Endothelial cell of umbilical vein (primary cell): ENCODE data around the gene CUL2. TPM values are rescaled to one million over a fixed set of nuclear protein-coding genes. Genes with fewer than 3 reads are reported as not detected.
"Not testable (repeated sequence)": the region's sequence is repeated elsewhere in the genome, so short reads cannot be mapped to it uniquely, and the experiment has no call there.

ENCODE experiments used
- BruUV-seq: library from RNA; stranded (reverse); fragments of 400-500 nt; replicated peaks from 2 replicates; lab custom pipeline; 2021; lab: Mats Ljungman, UMichigan
- CTCF ChIA-PET: fragments of 300-600, 350-600 bp; sonication (Branson Sonifier 250); formaldehyde crosslinking; loops from one replicate; lab custom pipeline; 2021; ENCODE audit warnings: antibody characterized with exemption, inconsistent platforms; lab: Charles Lee
- POLR2A ChIA-PET: fragments of 300-600, 350-600 bp; sonication (Branson Sonifier 250); formaldehyde crosslinking; loops from one replicate; lab custom pipeline; 2021; ENCODE audit warnings: antibody characterized with exemption, inconsistent platforms; lab: Charles Lee
- DNase-seq: peaks from one replicate; pipeline ENCODE4 v3.0.0-alpha.2; 2011; ENCODE audit warnings: low read depth, low spot score
- FAIRE-seq: peaks from 2 replicates; lab custom pipeline; 2011; peaks lifted over from hg19 to GRCh38; lab: Jason Lieb, UNC
- H2AFZ ChIP-seq: 2 replicates; pipeline ENCODE4 v1.6.0; 2012; ENCODE audit warnings: low read depth, low read length, control low read depth, inconsistent platforms
- H3K27ac ChIP-seq: 2 replicates; pipeline ENCODE4 v1.5.1; 2011; ENCODE audit warnings: low read depth, mild to moderate bottlenecking, control low read depth, low read length, moderate library complexity; ENCODE audit not compliant: insufficient read depth
- H3K27me3 ChIP-seq, 2 experiments: 2 replicates each; pipeline versions ENCODE4 v1.6.0 to v1.6.1; 2011; ENCODE audit warnings: low read length in 2 of 2, mixed read lengths in 1 of 2; ENCODE audit not compliant: control insufficient read depth in 2 of 2, insufficient read depth in 2 of 2
- H3K36me3 ChIP-seq, 2 experiments: 2 replicates in 1 of 2; 3 replicates in 1 of 2; pipeline ENCODE4 v1.5.1; 2011; ENCODE audit warnings: low read length in 2 of 2, mild to moderate bottlenecking in 1 of 2, moderate library complexity in 1 of 2; ENCODE audit not compliant: control insufficient read depth in 2 of 2, insufficient read depth in 2 of 2; ENCODE audit errors: extremely low read depth in 1 of 2
- H3K4me1 ChIP-seq: 3 replicates; pipeline ENCODE4 v1.5.1; 2011; ENCODE audit warnings: mild to moderate bottlenecking, low read length; ENCODE audit not compliant: control insufficient read depth, insufficient read depth; ENCODE audit errors: extremely low read depth
- H3K4me2 ChIP-seq: 2 replicates; pipeline ENCODE4 v1.6.1; 2011; ENCODE audit warnings: low read length, control low read depth, mixed read lengths; ENCODE audit not compliant: insufficient read depth
- H3K4me3 ChIP-seq, 3 experiments: fragments of 200-600 bp in 1 of 3; sonication (generic), shearing (Covaris generic) in 1 of 3; replicated peaks in 1 of 3; 2 replicates each; pipeline ENCODE4 v1.5.1; 2011 to 2016; ENCODE audit warnings: control low read depth in 3 of 3, low read length in 3 of 3, mild to moderate bottlenecking in 2 of 3, inconsistent platforms in 1 of 3, low read depth in 1 of 3, moderate library complexity in 1 of 3; ENCODE audit not compliant: insufficient read depth in 1 of 3
- H3K79me2 ChIP-seq: 2 replicates; pipeline ENCODE4 v1.6.0; 2012; ENCODE audit warnings: low read length, inconsistent platforms; ENCODE audit not compliant: control insufficient read depth, insufficient read depth
- H3K9ac ChIP-seq: replicated peaks from 2 replicates; pipeline ENCODE3; 2011; ENCODE audit warnings: low read length, control low read depth; ENCODE audit not compliant: insufficient read depth; ENCODE audit errors: extremely low read depth
- H3K9me1 ChIP-seq: replicated peaks from 3 replicates; pipeline ENCODE4 v1.6.0; 2011; ENCODE audit warnings: mild to moderate bottlenecking, low read length; ENCODE audit not compliant: control insufficient read depth, insufficient read depth; ENCODE audit errors: extremely low read depth
- H3K9me3 ChIP-seq: replicated peaks from 2 replicates; pipeline ENCODE4 v1.5.1; 2012; ENCODE audit warnings: low read length, inconsistent platforms; ENCODE audit not compliant: control insufficient read depth, insufficient read depth
- H4K20me1 ChIP-seq: replicated peaks from 2 replicates; pipeline ENCODE3; 2011; ENCODE audit warnings: mild to moderate bottlenecking, low read length; ENCODE audit not compliant: control insufficient read depth, insufficient read depth; ENCODE audit errors: extremely low read depth
- EZH2 ChIP-seq: IDR thresholded peaks from 2 replicates; pipeline ENCODE4 v1.6.1; 2012; ENCODE audit warnings: borderline replicate concordance, low read depth, mild to moderate bottlenecking, moderate library complexity, low read length, inconsistent platforms; ENCODE audit not compliant: severe bottlenecking
- FOS ChIP-seq: IDR thresholded peaks from 2 replicates; pipeline ENCODE4 v1.6.1; 2011; ENCODE audit warnings: mild to moderate bottlenecking, low read length, moderate library complexity, borderline replicate concordance; ENCODE audit not compliant: insufficient read depth
- GATA2 ChIP-seq: IDR thresholded peaks from 2 replicates; pipeline ENCODE4 v1.7.0; 2011; ENCODE audit warnings: low read depth, mild to moderate bottlenecking, moderate library complexity, mixed read lengths, low read length; ENCODE audit not compliant: insufficient read length, insufficient read depth
- JUN ChIP-seq: IDR thresholded peaks from 2 replicates; pipeline ENCODE4 v1.6.1; 2011; ENCODE audit warnings: borderline replicate concordance, low read depth; ENCODE audit not compliant: insufficient read length, insufficient read depth
- MYC ChIP-seq: IDR thresholded peaks from one replicate; pipeline ENCODE4 v1.6.1; 2011; ENCODE audit warnings: mild to moderate bottlenecking, low read depth, low read length
- POLR2A ChIP-seq: IDR thresholded peaks from 2 replicates; pipeline ENCODE4 v1.6.1; 2012; ENCODE audit warnings: low read depth, mild to moderate bottlenecking, control low read depth, low read length
- POLR2AphosphoS5 ChIP-seq: IDR thresholded peaks from 2 replicates; pipeline ENCODE4 v1.6.1; 2012; ENCODE audit warnings: low read depth, mild to moderate bottlenecking, control low read depth, low read length, moderate library complexity; ENCODE audit not compliant: insufficient read depth
- dilution Hi-C: fragments of 300-500 bp; cut with MboI; formaldehyde crosslinking; loops from one replicate; pipeline ENCODE4 v1.15.0; 2019; ENCODE audit warnings: low sequenced_read_pairs; ENCODE audit not compliant: extremely low pct_ligation_motif_present
- intact Hi-C: fragments of 100-400 bp; cut with micrococcal nuclease; formaldehyde crosslinking; loops from one replicate; pipeline ENCODE4 v1.10.0; 2022
- polyA plus RNA-seq, 4 experiments: library from polyadenylated mRNA; depleted of rRNA in 3 of 4; stranded (reverse) in 3 of 4; unstranded in 1 of 4; fragments of >200 nt; gene quantifications; 2 replicates each; pipeline versions ENCODE4 v1.2.1 to v1.2.3, GENCODE V29; 2011 to 2012; ENCODE audit warnings: missing spikeins in 1 of 4
- total RNA-seq: library from RNA; stranded (reverse); gene quantifications from 2 replicates; pipeline ENCODE4 v1.2.3, GENCODE V29; 2021
- TF ChIP-seq, protein P1 (sequence below): IDR thresholded peaks from 2 replicates; pipeline ENCODE4 v1.6.1; 2011; ENCODE audit not compliant: insufficient read depth, insufficient read length
- TF ChIP-seq, protein P2 (sequence below), 2 donors: IDR thresholded peaks; 1 replicate in 1 of 2; 2 replicates in 1 of 2; pipeline ENCODE4 v1.5.1; 2011; ENCODE audit warnings: low read length in 2 of 2, mild to moderate bottlenecking in 2 of 2, moderate library complexity in 2 of 2, control low read depth in 1 of 2, inconsistent platforms in 1 of 2, low read depth in 1 of 2; ENCODE audit not compliant: insufficient read depth in 1 of 2; ENCODE audit errors: extremely low read depth in 1 of 2

The CUL2 gene
- total and polyA plus RNA-seq, 2 donors (not counting 3 experiments of a cell fraction or from before 2014, with no cell fraction given), result 11.6 to 45.3 TPM

DNA sequence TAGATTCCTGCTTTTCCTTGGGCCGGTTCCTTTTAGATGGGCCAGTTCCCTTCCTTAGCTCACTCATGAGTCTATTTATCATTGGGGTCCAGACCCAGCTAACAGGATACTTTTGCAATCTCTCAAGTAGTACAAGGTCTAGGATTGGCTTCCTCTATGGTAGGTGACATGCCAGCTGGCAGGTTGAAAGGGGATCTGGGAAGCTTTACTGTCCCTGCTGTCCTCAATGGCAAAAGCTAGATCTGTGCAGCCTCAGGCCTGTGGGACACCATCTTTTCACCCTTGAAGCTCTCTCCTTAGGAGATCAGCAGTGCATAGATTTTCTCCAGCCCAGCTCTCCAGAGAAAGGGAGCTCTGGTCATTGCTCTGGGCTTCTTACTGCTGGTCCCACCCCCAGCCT is 96.4 kb downstream of the CUL2 start:
- H3K4me1 ChIP-seq, result peaks cover 7% of the 10 kb centered on the region
- FAIRE-seq (peak; percentile 37), DNase-seq (no peak)
- peaks cover 0 to 2% of the 10 kb centered on the region in 2 experiments for H3K36me3 ChIP-seq
- TF ChIP-seq, protein P1, sequence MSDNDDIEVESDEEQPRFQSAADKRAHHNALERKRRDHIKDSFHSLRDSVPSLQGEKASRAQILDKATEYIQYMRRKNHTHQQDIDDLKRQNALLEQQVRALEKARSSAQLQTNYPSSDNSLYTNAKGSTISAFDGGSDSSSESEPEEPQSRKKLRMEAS, result no peak
- TF ChIP-seq FOS (no peak), POLR2AphosphoS5 (no peak), EZH2 (no peak), JUN (no peak), POLR2A (no peak), MYC (no peak), GATA2 (no peak)
- TF ChIP-seq, protein P2, sequence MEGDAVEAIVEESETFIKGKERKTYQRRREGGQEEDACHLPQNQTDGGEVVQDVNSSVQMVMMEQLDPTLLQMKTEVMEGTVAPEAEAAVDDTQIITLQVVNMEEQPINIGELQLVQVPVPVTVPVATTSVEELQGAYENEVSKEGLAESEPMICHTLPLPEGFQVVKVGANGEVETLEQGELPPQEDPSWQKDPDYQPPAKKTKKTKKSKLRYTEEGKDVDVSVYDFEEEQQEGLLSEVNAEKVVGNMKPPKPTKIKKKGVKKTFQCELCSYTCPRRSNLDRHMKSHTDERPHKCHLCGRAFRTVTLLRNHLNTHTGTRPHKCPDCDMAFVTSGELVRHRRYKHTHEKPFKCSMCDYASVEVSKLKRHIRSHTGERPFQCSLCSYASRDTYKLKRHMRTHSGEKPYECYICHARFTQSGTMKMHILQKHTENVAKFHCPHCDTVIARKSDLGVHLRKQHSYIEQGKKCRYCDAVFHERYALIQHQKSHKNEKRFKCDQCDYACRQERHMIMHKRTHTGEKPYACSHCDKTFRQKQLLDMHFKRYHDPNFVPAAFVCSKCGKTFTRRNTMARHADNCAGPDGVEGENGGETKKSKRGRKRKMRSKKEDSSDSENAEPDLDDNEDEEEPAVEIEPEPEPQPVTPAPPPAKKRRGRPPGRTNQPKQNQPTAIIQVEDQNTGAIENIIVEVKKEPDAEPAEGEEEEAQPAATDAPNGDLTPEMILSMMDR (IDR thresholded peaks at IDR 0.05; ENCODE audit: extremely low read depth in 1 of 2, insufficient read depth in 1 of 2, low read depth in 1 of 2, low read length in 2 of 2), result no peak
- no peaks in the 10 kb centered on the region for H4K20me1 ChIP-seq
- no peaks in the 10 kb centered on the region for H3K27me3 ChIP-seq
- ChIA-PET POLR2A (interaction anchor here (1.2 kb wide), 1 partner anchor 16 kb away, joined by 3 read pairs; no protein-coding TSS in a partner anchor), CTCF (interaction anchor here (0.8 to 4.9 kb wide), 31 partner anchors 10 to 1887 kb away, joined by 3 to 90 read pairs (median 6); partner anchors contain the start of gene CUL2)
- no TSS peak for BruUV-seq
- intact Hi-C loops, result loop anchor here (1.0 to 5.0 kb wide), 7 partner anchors 34 to 326 kb away; partner anchors contain the start of genes CREM and CUL2
- H3K27ac ChIP-seq, result no peak overlapping the region
- dilution Hi-C loops, result no loop called here
- no peaks in the 10 kb centered on the region for H3K9me3 ChIP-seq
- no peaks in the 10 kb centered on the region for H3K79me2 ChIP-seq
- no peak overlapping the region for H2AFZ ChIP-seq
- H3K9me1 ChIP-seq, result no peaks in the 10 kb centered on the region
- H3K4me2 ChIP-seq, result no peak overlapping the region
- no peak overlapping the region for H3K4me3 ChIP-seq
- H3K9ac ChIP-seq, result no peak overlapping the region

DNA sequence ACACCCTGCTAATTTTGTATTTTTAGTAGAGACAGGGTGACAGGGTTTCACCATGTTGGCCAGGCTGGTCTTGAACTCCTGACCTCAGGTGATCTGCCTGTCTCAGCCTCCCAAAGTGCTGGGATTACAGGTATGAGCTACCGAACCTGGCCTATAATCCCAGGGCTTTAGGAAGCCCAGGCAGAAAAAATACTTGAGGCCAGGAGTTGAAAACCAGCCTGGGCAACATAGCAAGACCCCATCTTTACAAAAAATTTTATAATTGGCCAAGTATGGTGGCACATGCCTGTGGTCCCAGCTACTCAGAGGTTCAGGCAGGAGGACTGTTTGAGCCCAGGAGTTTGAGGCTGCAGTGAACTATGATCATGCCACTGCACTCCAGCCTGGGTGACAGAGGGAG is 99.0 kb downstream of the CUL2 start:
- intact Hi-C loops, result loop anchor here (5.0 kb wide), 4 partner anchors 101 to 324 kb away; partner anchors contain the start of genes CREM and CUL2
- BruUV-seq, H3K9me1 ChIP-seq, H3K9ac ChIP-seq, H3K36me3 ChIP-seq, H3K79me2 ChIP-seq, POLR2A ChIA-PET, H3K27ac ChIP-seq, DNase-seq, dilution Hi-C loops, H2AFZ ChIP-seq, H3K4me1 ChIP-seq, H3K27me3 ChIP-seq, H3K4me2 ChIP-seq, H3K4me3 ChIP-seq, H3K9me3 ChIP-seq, H4K20me1 ChIP-seq: not testable (repeated sequence)
- FAIRE-seq, result peak; percentile 26
- CTCF ChIA-PET, result interaction anchor here (1.4 kb wide), 1 partner anchor 336 kb away, joined by 3 read pairs; no protein-coding TSS in a partner anchor
